Motor neuron (in vitro differentiated cells): ENCODE data around the gene CHPT1. TPM values are rescaled to one million over a fixed set of nuclear protein-coding genes. Genes with fewer than 3 reads are reported as not detected.
"Not testable (repeated sequence)": the region's sequence is repeated elsewhere in the genome, so short reads cannot be mapped to it uniquely, and the experiment has no call there.

ENCODE experiments used
- ATAC-seq, 8 experiments: fragments of 200-7000 bp; cut with Tn5 transposase; replicated peaks in 6 of 8; 2 replicates each; pipeline ENCODE4 v1.8.0; 2021; ENCODE audit warnings: mild to moderate bottlenecking in 8 of 8, moderate library complexity in 8 of 8
- H3K27ac ChIP-seq, 2 donors: fragments of 250-450 bp; sonication (Bioruptor Pico); 2 replicates each; pipeline ENCODE4 v1.9.0; 2021; ENCODE audit warnings: antibody characterized with exemption in 2 of 2, mild to moderate bottlenecking in 2 of 2, moderate library complexity in 1 of 2
- H3K4me1 ChIP-seq, 2 donors: fragments of 250-450 bp; sonication (Bioruptor Pico); replicated peaks in 1 of 2; 2 replicates each; pipeline ENCODE4 v1.6.1; 2021; ENCODE audit warnings: antibody characterized with exemption in 2 of 2, mild to moderate bottlenecking in 2 of 2, moderate library complexity in 1 of 2
- H3K4me3 ChIP-seq, 5 donors: fragments of 250-450 bp; sonication (Bioruptor Pico); 2 replicates each; pipeline ENCODE4 v1.9.0; 2021; ENCODE audit warnings: antibody characterized with exemption in 5 of 5, mild to moderate bottlenecking in 5 of 5, moderate library complexity in 4 of 5
- WGBS, 10 experiments: fragments of 450-650 bp; shearing (Covaris generic); methylation state at CpG; one replicate each; pipeline ENCODE4 v1.0.0; 2022; 5-methylcytosine and 5-hydroxymethylcytosine counted together
- in situ Hi-C, 9 experiments: fragments of 400-800 bp; cut with MboI; loops; one replicate each; pipeline ENCODE4 v1.15.0; 2021; ENCODE audit warnings: low sequenced_read_pairs in 9 of 9, low pct_unique_long_range_greater_than_20kb in 2 of 9; ENCODE audit not compliant: unreplicated experiment in 9 of 9
- total RNA-seq, 8 experiments: library from RNA; unstranded; fragments of 300-600 nt; gene quantifications; 2 replicates each; pipeline versions ENCODE4 v1.2.3 to v1.2.4, GENCODE V29; 2022

Gene CHPT1
- total RNA-seq, 8 experiments from 2014 or later: 13.7 to 124 (median 20.7) TPM

GRCh38 chr12:101667591-101667990, 29.8 kb upstream of the CHPT1 start:
- no peak overlapping the region for H3K4me3 ChIP-seq
- in situ Hi-C loops: no loop called here
- ATAC-seq: no peak
- WGBS, 10 experiments: 54 to 100% (median 86%) methylated on average over 2 to 5 of the region's 5 CpGs; no CpG with 5 or more reads in 1 of the 10 experiments
- peaks cover 0 to 7% of the 10 kb centered on the region in 2 donors for H3K4me1 ChIP-seq
- H3K27ac ChIP-seq: no peak overlapping the region

GRCh38 chr12:101670007-101670671, 27.3 kb upstream of the CHPT1 start:
- Histone ChIP-seq H3K4me3 (no peak overlapping the region), H3K4me1 (peaks cover 0 to 4% of the 10 kb centered on the region in 2 donors), H3K27ac (no peak overlapping the region)
- peak in 3 of 8 experiments; percentile 60 to 77 (median 71) for ATAC-seq
- in situ Hi-C loops: no loop called here
- 26 to 100% (median 70%) methylated on average over 1 to 6 of the region's 6 CpGs for WGBS, 10 experiments

GRCh38 chr12:101671157-101671791, 26.2 kb upstream of the CHPT1 start:
- H3K4me3 ChIP-seq: no peak overlapping the region
- H3K4me1 ChIP-seq: peaks cover 0 to 2% of the 10 kb centered on the region in 2 donors
- 25 to 95% (median 93%) methylated on average over 1 to 5 of the region's 6 CpGs; no CpG with 5 or more reads in 3 of the 10 experiments for WGBS, 10 experiments
- no peak for ATAC-seq
- no peak overlapping the region for H3K27ac ChIP-seq
- in situ Hi-C loops: no loop called here

- H3K4me3 ChIP-seq: no peak overlapping the region
- in situ Hi-C loops: no loop called here
- H3K4me1 ChIP-seq: no peaks in the 10 kb centered on the region
- 70 to 100% (median 92%) methylated on average over 1 to 4 of the region's 4 CpGs; no CpG with 5 or more reads in 1 of the 10 experiments for WGBS, 10 experiments
- H3K27ac ChIP-seq: no peak overlapping the region
- no peak for ATAC-seq
Observed at GRCh38 chr12:101671833-101672232, 25.6 kb upstream of the CHPT1 start.

- Histone ChIP-seq H3K4me1 (no peaks in the 10 kb centered on the region), H3K4me3 (no peak overlapping the region), H3K27ac (no peak overlapping the region)
- in situ Hi-C loops: no loop called here
- no peak for ATAC-seq
- 67 to 100% (median 80%) methylated on average over 1 to 2 of the region's 2 CpGs; no CpG with 5 or more reads in 2 of the 10 experiments for WGBS, 10 experiments
Observed at GRCh38 chr12:101675555-101675954, 21.9 kb upstream of the CHPT1 start.

GRCh38 chr12:101676497-101676896, 20.9 kb upstream of the CHPT1 start:
- ATAC-seq, H3K4me1 ChIP-seq, H3K27ac ChIP-seq, in situ Hi-C loops, H3K4me3 ChIP-seq: not testable (repeated sequence)
- 34 to 100% (median 49%) methylated on average over 1 to 3 of the region's 3 CpGs; no CpG with 5 or more reads in 3 of the 10 experiments for WGBS, 10 experiments

GRCh38 chr12:101678081-101678480, 19.4 kb upstream of the CHPT1 start:
- no peak overlapping the region for H3K4me3 ChIP-seq
- ATAC-seq: no peak

GRCh38 chr12:101680240-101680639, 17.2 kb upstream of the CHPT1 start:
- Histone ChIP-seq H3K4me1 (no peaks in the 10 kb centered on the region), H3K27ac (no peak overlapping the region), H3K4me3 (no peak overlapping the region)
- 65 to 96% (median 88%) methylated on average over 2 to 3 of the region's 3 CpGs; no CpG with 5 or more reads in 4 of the 10 experiments for WGBS, 10 experiments
- ATAC-seq: no peak
- in situ Hi-C loops: no loop called here

More at GRCh38 chr12:101678081-101678480, 19.4 kb upstream of the CHPT1 start:
- H3K27ac ChIP-seq: no peak overlapping the region
- in situ Hi-C loops: no loop called here
- no peaks in the 10 kb centered on the region for H3K4me1 ChIP-seq

- Histone ChIP-seq H3K4me1 (no peaks in the 10 kb centered on the region), H3K27ac (no peak overlapping the region), H3K4me3 (no peak overlapping the region)
- in situ Hi-C loops: no loop called here
- ATAC-seq: peak in 1 of 8 experiments; percentile 40
Observed at GRCh38 chr12:101680647-101681046, 16.8 kb upstream of the CHPT1 start.

- in situ Hi-C loops: not testable (repeated sequence)
Observed at GRCh38 chr12:101681627-101682026, 15.8 kb upstream of the CHPT1 start.

GRCh38 chr12:101685092-101685491, 12.3 kb upstream of the CHPT1 start:
- in situ Hi-C loops: no loop called here
- no peak overlapping the region for H3K4me3 ChIP-seq
- 0 to 83% (median 33%) methylated on average over 1 of the region's 1 CpG; no CpG with 5 or more reads in 3 of the 10 experiments for WGBS, 10 experiments
- H3K4me1 ChIP-seq: no peaks in the 10 kb centered on the region
- ATAC-seq: peak in 3 of 8 experiments; percentile 32 to 63 (median 58)
- H3K27ac ChIP-seq: no peak overlapping the region

More at GRCh38 chr12:101681627-101682026, 15.8 kb upstream of the CHPT1 start:
- 13 to 100% (median 58%) methylated on average over 1 to 4 of the region's 6 CpGs; no CpG with 5 or more reads in 3 of the 10 experiments for WGBS, 10 experiments
- H3K27ac ChIP-seq, H3K4me1 ChIP-seq, H3K4me3 ChIP-seq: not testable (repeated sequence)
- peak in 3 of 8 experiments; percentile 47 to 71 (median 61) for ATAC-seq

GRCh38 chr12:101686176-101686575, 11.3 kb upstream of the CHPT1 start:
- no peak overlapping the region for H3K27ac ChIP-seq
- in situ Hi-C loops: no loop called here
- ATAC-seq: no peak
- H3K4me1 ChIP-seq: no peaks in the 10 kb centered on the region
- H3K4me3 ChIP-seq: no peak overlapping the region
- WGBS, 10 experiments: 90 to 100% (median 100%) methylated on average over 1 of the region's 1 CpG; no CpG with 5 or more reads in 5 of the 10 experiments

- Histone ChIP-seq H3K4me3 (no peak overlapping the region), H3K4me1 (no peaks in the 10 kb centered on the region), H3K27ac (no peak overlapping the region)
- 38 to 96% (median 69%) methylated on average over 1 to 3 of the region's 3 CpGs for WGBS, 10 experiments
- in situ Hi-C loops: no loop called here
- ATAC-seq: no peak
Observed at GRCh38 chr12:101690544-101691098, 6.8 kb upstream of the CHPT1 start.
